Neural progenitor cell (in vitro differentiated cells): Measurements from ENCODE around the gene EIF1. TPM values are rescaled to one million over a fixed set of nuclear protein-coding genes. Genes with fewer than 3 reads are reported as not detected.
A peak's percentile ranks its signal among the peaks of the same experiment; 100 is the strongest.
"Not testable (repeated sequence)": the region's sequence is repeated elsewhere in the genome, so short reads cannot be mapped to it uniquely, and the experiment has no call there.

Experiments
- DNase-seq: peaks from one replicate; pipeline ENCODE4 v3.0.0-alpha.2; 2016; ENCODE audit warnings: low spot score
- H2AFZ ChIP-seq: fragments of 200-600 bp; sonication (generic); replicated peaks from 2 replicates; pipeline ENCODE4 v1.6.1; 2016; ENCODE audit warnings: antibody characterized with exemption
- H3F3A ChIP-seq: fragments of 200-600 bp; sonication (generic); 2 replicates; pipeline ENCODE4 v1.6.1; 2016; ENCODE audit warnings: antibody characterized with exemption, low read depth
- H3K27ac ChIP-seq: fragments of 200-600 bp; sonication (generic); 2 replicates; pipeline ENCODE4 v1.5.1; 2016; ENCODE audit warnings: mild to moderate bottlenecking
- H3K27me3 ChIP-seq: fragments of 200-600 bp; sonication (generic); 2 replicates; pipeline ENCODE4 v1.6.1; 2016; ENCODE audit warnings: mild to moderate bottlenecking, moderate library complexity
- H3K36me3 ChIP-seq: fragments of 200-600 bp; sonication (generic); 2 replicates; pipeline ENCODE4 v1.5.1; 2016
- H3K4me1 ChIP-seq: fragments of 200-600 bp; sonication (generic); 2 replicates; pipeline ENCODE4 v1.6.1; 2016; ENCODE audit warnings: mixed run types
- H3K4me2 ChIP-seq: fragments of 200-600 bp; sonication (generic); 2 replicates; pipeline ENCODE4 v1.6.1; 2016
- H3K4me3 ChIP-seq: fragments of 200-600 bp; sonication (generic); 2 replicates; pipeline ENCODE4 v1.5.1; 2016
- H3K79me2 ChIP-seq: fragments of 200-600 bp; sonication (generic); 2 replicates; pipeline ENCODE4 v1.6.1; 2016; ENCODE audit warnings: low read depth
- H3K9ac ChIP-seq: fragments of 200-600 bp; sonication (generic); 2 replicates; pipeline ENCODE4 v1.6.1; 2016
- H3K9me3 ChIP-seq: fragments of 200-600 bp; sonication (generic); 2 replicates; pipeline ENCODE4 v1.5.1; 2016; ENCODE audit warnings: low read depth
- H4K20me1 ChIP-seq: fragments of 200-600 bp; sonication (generic); 2 replicates; pipeline ENCODE4 v1.6.1; 2016; ENCODE audit warnings: low read depth
- H3K27ac Mint-ChIP-seq: 3 replicates; pipeline ENCODE4 v1.8.0; 2021; ENCODE audit warnings: mixed read lengths
- H3K27me3 Mint-ChIP-seq: 2 replicates; pipeline ENCODE4 v1.8.0; 2022; ENCODE audit warnings: low read depth, mild to moderate bottlenecking, inconsistent platforms, moderate library complexity, mixed read lengths; ENCODE audit not compliant: insufficient read depth
- H3K36me3 Mint-ChIP-seq: 3 replicates; pipeline ENCODE4 v1.8.0; 2021; ENCODE audit warnings: mixed read lengths
- H3K4me1 Mint-ChIP-seq: 3 replicates; pipeline ENCODE4 v1.8.0; 2021; ENCODE audit warnings: mixed read lengths
- H3K4me3 Mint-ChIP-seq: 3 replicates; pipeline ENCODE4 v1.8.0; 2021; ENCODE audit warnings: mild to moderate bottlenecking, moderate library complexity, mixed read lengths
- H3K9me3 Mint-ChIP-seq: 3 replicates; pipeline ENCODE4 v1.8.0; 2020; ENCODE audit warnings: mixed read lengths
- CTCF ChIP-seq: fragments of 200-600 bp; sonication (generic); IDR thresholded peaks from 2 replicates; pipeline ENCODE4 v1.5.1; 2017; ENCODE audit warnings: antibody characterized with exemption, mild to moderate bottlenecking
- EZH2 ChIP-seq: fragments of 200-600 bp; sonication (generic); IDR thresholded peaks from 2 replicates; pipeline ENCODE4 v1.6.1; 2017; ENCODE audit warnings: antibody characterized with exemption, mild to moderate bottlenecking, moderate library complexity
- EZH2phosphoT487 ChIP-seq: fragments of 200-600 bp; sonication (generic); IDR thresholded peaks from 2 replicates; pipeline ENCODE4 v1.6.1; 2017; ENCODE audit warnings: antibody characterized with exemption
- total RNA-seq: library from RNA; depleted of rRNA; stranded (reverse); fragments of >200 nt; gene quantifications from 2 replicates; pipeline ENCODE4 v1.2.3, GENCODE V29; 2015; ENCODE audit warnings: low replicate concordance

The EIF1 gene
- total RNA-seq, 1 donor from 2014 or later, result 91.4 TPM

GRCh38 chr17:41697122-41697962 is 8.7 kb downstream of the EIF1 start:
- Histone ChIP-seq H4K20me1 (peaks cover under 1% of the 10 kb centered on the region), H3K36me3 (no peaks in the 10 kb centered on the region), H3K9ac (no peak overlapping the region), H3K79me2 (no peaks in the 10 kb centered on the region), H3F3A (peaks cover 37% of the 10 kb centered on the region), H3K4me3 (no peak overlapping the region), H2AFZ (no peak overlapping the region), H3K9me3 (no peaks in the 10 kb centered on the region), H3K27me3 (no peaks in the 10 kb centered on the region), H3K27ac (no peak overlapping the region), H3K4me1 (no peaks in the 10 kb centered on the region), H3K4me2 (no peak overlapping the region)
- Mint-ChIP-seq H3K36me3 (peaks cover 8% of the 10 kb centered on the region), H3K4me3 (no peak overlapping the region), H3K27ac (no peak overlapping the region), H3K4me1 (peaks cover 4% of the 10 kb centered on the region), H3K9me3 (no peaks in the 10 kb centered on the region), H3K27me3 (peaks cover 7% of the 10 kb centered on the region)
- TF ChIP-seq CTCF, result no peak
- no peak for DNase-seq

- H3K27ac ChIP-seq, H3K36me3 Mint-ChIP-seq, H3K9ac ChIP-seq, H2AFZ ChIP-seq, H3K9me3 ChIP-seq, H3K79me2 ChIP-seq, H3K4me2 ChIP-seq, H3F3A ChIP-seq, H3K9me3 Mint-ChIP-seq, H4K20me1 ChIP-seq, H3K27ac Mint-ChIP-seq, H3K4me3 ChIP-seq, H3K4me3 Mint-ChIP-seq, DNase-seq, H3K36me3 ChIP-seq: not testable (repeated sequence)
- Mint-ChIP-seq H3K4me1 (peaks cover 11% of the 10 kb centered on the region), H3K27me3 (peaks cover 12% of the 10 kb centered on the region)
- Histone ChIP-seq H3K27me3 (peaks cover 23% of the 10 kb centered on the region), H3K4me1 (peaks cover 10% of the 10 kb centered on the region)
Observed at GRCh38 chr17:41700843-41701242, 12.2 kb downstream of the EIF1 start.

DNA sequence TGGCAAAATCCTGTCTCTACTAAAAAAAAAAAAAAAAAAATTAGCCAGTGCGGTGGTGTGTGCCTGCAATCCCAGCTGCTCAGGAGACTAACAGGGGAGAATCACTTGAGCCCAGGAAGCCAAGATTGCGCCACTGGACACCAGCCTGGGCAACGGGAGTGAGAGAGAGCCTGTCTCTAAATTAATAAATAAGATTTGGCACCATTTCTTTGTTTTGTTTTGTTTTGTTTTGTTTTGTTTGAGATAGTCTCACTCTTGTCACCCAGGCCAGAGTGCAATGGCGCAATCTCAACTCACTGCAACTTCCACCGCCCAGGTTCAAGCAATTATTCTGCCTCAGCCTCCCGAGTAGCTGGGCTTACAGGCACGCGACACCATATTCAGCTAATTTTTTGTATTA is 14.0 kb downstream of the EIF1 start:
- H3K4me3 ChIP-seq, result no peak overlapping the region
- Mint-ChIP-seq H3K4me3 (no peak overlapping the region), H3K4me1 (peaks cover 26% of the 10 kb centered on the region), H3K9me3 (no peaks in the 10 kb centered on the region), H3K27ac (no peak overlapping the region), H3K27me3 (peaks cover 15% of the 10 kb centered on the region), H3K36me3 (no peaks in the 10 kb centered on the region)
- H3K27ac ChIP-seq, result no peak overlapping the region
- H3F3A ChIP-seq, result no peaks in the 10 kb centered on the region
- H4K20me1 ChIP-seq, result no peaks in the 10 kb centered on the region
- no peak for DNase-seq
- H3K27me3 ChIP-seq, result peaks cover 40% of the 10 kb centered on the region
- no peak overlapping the region for H3K4me2 ChIP-seq
- no peaks in the 10 kb centered on the region for H3K79me2 ChIP-seq
- TF ChIP-seq EZH2, result no peak
- no peak for TF ChIP-seq CTCF
- TF ChIP-seq EZH2phosphoT487, result no peak
- peaks cover 13% of the 10 kb centered on the region for H3K4me1 ChIP-seq
- no peaks in the 10 kb centered on the region for H3K9me3 ChIP-seq
- no peaks in the 10 kb centered on the region for H3K36me3 ChIP-seq
- H2AFZ ChIP-seq, result no peak overlapping the region
- H3K9ac ChIP-seq, result no peak overlapping the region

- H3K27ac ChIP-seq, result no peak overlapping the region
- no peaks in the 10 kb centered on the region for H3K36me3 ChIP-seq
- Mint-ChIP-seq H3K27me3 (peaks cover 14% of the 10 kb centered on the region), H3K9me3 (no peaks in the 10 kb centered on the region), H3K4me3 (peak overlapping the region; percentile 52), H3K4me1 (peaks cover 32% of the 10 kb centered on the region), H3K36me3 (no peaks in the 10 kb centered on the region), H3K27ac (peak overlapping the region; percentile 15)
- no peaks in the 10 kb centered on the region for H4K20me1 ChIP-seq
- no peaks in the 10 kb centered on the region for H3K9me3 ChIP-seq
- H3K9ac ChIP-seq, result no peak overlapping the region
- no peak overlapping the region for H3K4me3 ChIP-seq
- H3K4me2 ChIP-seq, result peak overlapping the region; percentile 37
- no peaks in the 10 kb centered on the region for H3K79me2 ChIP-seq
- peaks cover 13% of the 10 kb centered on the region for H3K4me1 ChIP-seq
- H2AFZ ChIP-seq, result no peak overlapping the region
- TF ChIP-seq CTCF (no peak), EZH2 (no peak), EZH2phosphoT487 (no peak)
- H3F3A ChIP-seq, result no peaks in the 10 kb centered on the region
- DNase-seq, result peak; percentile 63
- peaks cover 65% of the 10 kb centered on the region for H3K27me3 ChIP-seq
Observed at GRCh38 chr17:41705271-41705991, 16.7 kb downstream of the EIF1 start.
